Right atrium auricular region (tissue), 2 donors: ENCODE measurements around the gene SORCS3. TPM values are rescaled to one million over a fixed set of nuclear protein-coding genes. Genes with fewer than 3 reads are reported as not detected.

Source experiments
- DNase-seq: peaks from one replicate; pipeline ENCODE4 v3.0.0-alpha.2; 2019; ENCODE audit warnings: low spot score
- H3K27ac ChIP-seq, 2 donors: fragments of 200-600 bp; sonication (generic); 1 replicate in 1 of 2; 2 replicates in 1 of 2; pipeline ENCODE4 v1.5.1; 2016 to 2019
- H3K27me3 ChIP-seq, 2 donors: fragments of 200-600 bp; sonication (generic); one replicate each; pipeline versions ENCODE4 v1.5.1 to v1.6.0; 2017 to 2019
- H3K36me3 ChIP-seq: fragments of 200-600 bp; sonication (generic); one replicate; pipeline ENCODE4 v1.5.1; 2016
- H3K4me1 ChIP-seq, 2 donors: fragments of 200-600 bp; sonication (generic); one replicate each; pipeline versions ENCODE4 v1.5.1 to v1.6.0; 2017 to 2019
- H3K4me3 ChIP-seq, 2 donors: fragments of 200-600 bp; sonication (generic); 1 replicate in 1 of 2; 2 replicates in 1 of 2; pipeline ENCODE4 v1.5.1; 2017 to 2019; ENCODE audit warnings: mild to moderate bottlenecking in 1 of 2, moderate library complexity in 1 of 2
- H3K9me3 ChIP-seq, 2 donors: fragments of 200-600 bp; sonication (generic); one replicate each; pipeline ENCODE4 v1.5.1; 2019
- CTCF ChIP-seq, 2 donors: fragments of 200-600 bp; sonication (generic); IDR thresholded peaks; one replicate each; pipeline ENCODE4 v1.5.1; 2019; ENCODE audit warnings: antibody characterized with exemption in 2 of 2
- total RNA-seq, 2 donors: library from RNA; depleted of rRNA; stranded (reverse); fragments of >200 nt; gene quantifications; one replicate each; pipeline ENCODE4 v1.1.0, GENCODE V29; 2016

SORCS3 gene
- total RNA-seq, 2 donors from 2014 or later = 0.07 TPM; not detected in 1

- Histone ChIP-seq H3K36me3 (no peaks in the 10 kb centered on the region), H3K9me3 (no peaks in the 10 kb centered on the region), H3K4me3 (no peak overlapping the region), H3K4me1 (no peaks in the 10 kb centered on the region), H3K27ac (no peak overlapping the region), H3K27me3 (no peaks in the 10 kb centered on the region)
- DNase-seq = no peak
- TF ChIP-seq CTCF (IDR thresholded peaks at IDR 0.05) = no peak
Observed at GRCh38 chr10:104663076-104663475, 22.0 kb downstream of the SORCS3 start.

GRCh38 chr10:104663563-104663962, 22.5 kb downstream of the SORCS3 start:
- no peaks in the 10 kb centered on the region for H3K4me1 ChIP-seq

GRCh38 chr10:104664205-104664604, 23.1 kb downstream of the SORCS3 start:
- DNase-seq = no peak
- Histone ChIP-seq H3K4me1 (no peaks in the 10 kb centered on the region), H3K27me3 (no peaks in the 10 kb centered on the region), H3K27ac (no peak overlapping the region), H3K36me3 (no peaks in the 10 kb centered on the region), H3K9me3 (no peaks in the 10 kb centered on the region), H3K4me3 (no peak overlapping the region)
- TF ChIP-seq CTCF (IDR thresholded peaks at IDR 0.05) = no peak

More at GRCh38 chr10:104663563-104663962, 22.5 kb downstream of the SORCS3 start:
- Histone ChIP-seq H3K27me3 (no peaks in the 10 kb centered on the region), H3K27ac (no peak overlapping the region), H3K9me3 (no peaks in the 10 kb centered on the region), H3K36me3 (no peaks in the 10 kb centered on the region), H3K4me3 (no peak overlapping the region)
- TF ChIP-seq CTCF (IDR thresholded peaks at IDR 0.05) = no peak
- DNase-seq = peak; percentile 49

GRCh38 chr10:104665174-104665573, 24.1 kb downstream of the SORCS3 start:
- Histone ChIP-seq H3K27me3 (no peaks in the 10 kb centered on the region), H3K4me1 (no peaks in the 10 kb centered on the region), H3K4me3 (no peak overlapping the region), H3K36me3 (no peaks in the 10 kb centered on the region), H3K9me3 (peaks cover 0 to under 1% of the 10 kb centered on the region in 2 donors), H3K27ac (no peak overlapping the region)
- peak; percentile 11 for DNase-seq
- no peak for TF ChIP-seq CTCF (IDR thresholded peaks at IDR 0.05)

GRCh38 chr10:104666106-104666505, 25.0 kb downstream of the SORCS3 start:
- peak; percentile 13 for DNase-seq
- no peaks in the 10 kb centered on the region for H3K27me3 ChIP-seq
- no peak for TF ChIP-seq CTCF (IDR thresholded peaks at IDR 0.05)
- H3K4me1 ChIP-seq = no peaks in the 10 kb centered on the region
- H3K27ac ChIP-seq = no peak overlapping the region
- H3K9me3 ChIP-seq = peaks cover 0 to 10% of the 10 kb centered on the region in 2 donors
- H3K36me3 ChIP-seq = no peaks in the 10 kb centered on the region
- H3K4me3 ChIP-seq = no peak overlapping the region

- Histone ChIP-seq H3K9me3 (no peaks in the 10 kb centered on the region), H3K27ac (no peak overlapping the region), H3K4me3 (no peak overlapping the region), H3K4me1 (no peaks in the 10 kb centered on the region), H3K36me3 (no peaks in the 10 kb centered on the region), H3K27me3 (no peaks in the 10 kb centered on the region)
- no peak for TF ChIP-seq CTCF (IDR thresholded peaks at IDR 0.05)
- no peak for DNase-seq
Observed at GRCh38 chr10:104676874-104677273, 35.8 kb downstream of the SORCS3 start.
